Measurements from ENCODE around the gene CDK13. TPM values are rescaled to one million over a fixed set of nuclear protein-coding genes. Genes with fewer than 3 reads are reported as not detected.
A peak's percentile ranks its signal among the peaks of the same experiment; 100 is the strongest.

The CDK13 gene
- total and polyA plus RNA-seq, 9 of the 15 experiments (the other 6 are each of a cell fraction or from before 2014, with no cell fraction given), result 9.8 to 46.1 (median 32.4) TPM

- TF ChIP-seq ZBTB40 (IDR thresholded peaks at IDR 0.05) (peak; percentile 95), ZBTB40 (CRISPR knock-in tag; IDR thresholded peaks at IDR 0.05) (no peak), ZNF589 (CRISPR knock-in tag; IDR thresholded peaks at IDR 0.05; ENCODE audit: low read depth) (no peak), UBTF (IDR thresholded peaks at IDR 0.05; ENCODE audit: borderline replicate concordance in 1 of 2, low read depth in 2 of 2, low read length in 2 of 2) (peak in 1 of 2 experiments; percentile 60; a peak in 2 of 4 replicates), AFF1 (IDR thresholded peaks at IDR 0.05; ENCODE audit: low read depth in 1 of 2, partially characterized antibody in 2 of 2) (peak; percentile 46 to 78), TBL1XR1 (IDR thresholded peaks at IDR 0.05; ENCODE audit: low read length in 2 of 2) (peak in 1 of 2 experiments; percentile 3; a peak in 1 of 4 replicates), ETV5 (CRISPR knock-in tag; IDR thresholded peaks at IDR 0.05; ENCODE audit: low read depth) (peak; percentile 97), ZNF431 (CRISPR knock-in tag; IDR thresholded peaks at IDR 0.05) (0 out of 2 replicates have a peak, but pooled peaks have one; percentile 39)
Measured at GRCh38 chr7:39948956-39949928, 814 bp upstream of the CDK13 start (continued).
